ENCODE results near the gene FAM89A.

DNA sequence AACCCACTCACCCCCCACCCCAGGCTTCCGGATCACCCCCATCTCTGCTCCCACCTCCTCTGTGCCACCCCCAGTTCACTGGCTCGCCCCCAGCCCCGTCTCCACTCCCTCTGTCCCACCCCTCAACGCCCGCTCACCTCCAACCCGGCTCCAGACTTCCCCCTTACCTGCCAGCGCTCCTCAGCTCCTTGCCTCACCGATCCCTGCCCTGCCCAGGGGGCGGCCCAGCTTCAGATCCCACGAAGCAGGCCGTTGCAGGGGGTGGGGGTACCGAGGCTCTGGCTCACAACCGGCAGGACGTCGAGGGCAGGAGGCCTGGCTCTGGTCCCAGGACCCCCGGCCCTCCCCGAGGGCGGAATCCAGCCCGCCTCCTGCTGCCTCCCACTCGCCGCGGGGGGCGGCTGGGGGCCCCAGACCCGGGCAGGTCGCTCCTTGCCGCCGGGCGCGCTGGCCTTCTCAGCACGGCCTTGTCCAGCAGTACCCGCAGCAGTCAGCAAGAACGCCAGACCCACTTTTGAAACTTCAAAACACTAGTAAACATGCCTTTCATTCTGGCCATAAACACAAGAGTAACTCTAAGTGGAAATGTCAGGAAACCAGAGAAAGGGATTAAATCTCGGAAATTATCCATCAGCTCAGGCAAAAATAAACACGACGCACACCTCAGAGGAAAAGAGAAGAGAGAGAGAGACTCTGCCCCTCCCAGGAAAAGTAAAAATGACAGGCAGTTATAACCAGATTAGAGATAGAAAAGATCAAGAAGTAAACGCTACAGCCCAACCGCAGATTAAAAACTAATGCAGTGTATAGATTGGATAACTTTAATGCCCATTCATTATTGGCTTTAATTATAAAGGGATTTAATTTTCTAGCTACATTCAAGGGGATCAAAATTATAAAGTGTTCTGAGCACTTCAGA lies 1.0 kb upstream of the FAM89A start:
- TF ChIP-seq, protein P1, sequence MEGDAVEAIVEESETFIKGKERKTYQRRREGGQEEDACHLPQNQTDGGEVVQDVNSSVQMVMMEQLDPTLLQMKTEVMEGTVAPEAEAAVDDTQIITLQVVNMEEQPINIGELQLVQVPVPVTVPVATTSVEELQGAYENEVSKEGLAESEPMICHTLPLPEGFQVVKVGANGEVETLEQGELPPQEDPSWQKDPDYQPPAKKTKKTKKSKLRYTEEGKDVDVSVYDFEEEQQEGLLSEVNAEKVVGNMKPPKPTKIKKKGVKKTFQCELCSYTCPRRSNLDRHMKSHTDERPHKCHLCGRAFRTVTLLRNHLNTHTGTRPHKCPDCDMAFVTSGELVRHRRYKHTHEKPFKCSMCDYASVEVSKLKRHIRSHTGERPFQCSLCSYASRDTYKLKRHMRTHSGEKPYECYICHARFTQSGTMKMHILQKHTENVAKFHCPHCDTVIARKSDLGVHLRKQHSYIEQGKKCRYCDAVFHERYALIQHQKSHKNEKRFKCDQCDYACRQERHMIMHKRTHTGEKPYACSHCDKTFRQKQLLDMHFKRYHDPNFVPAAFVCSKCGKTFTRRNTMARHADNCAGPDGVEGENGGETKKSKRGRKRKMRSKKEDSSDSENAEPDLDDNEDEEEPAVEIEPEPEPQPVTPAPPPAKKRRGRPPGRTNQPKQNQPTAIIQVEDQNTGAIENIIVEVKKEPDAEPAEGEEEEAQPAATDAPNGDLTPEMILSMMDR (IDR thresholded peaks at IDR 0.05 in 2 of 3, conservative IDR thresholded peaks at IDR 0.05 in 1 of 3; ENCODE audit: borderline replicate concordance in 1 of 3, insufficient read depth in 1 of 3, low read depth in 2 of 3, low read length in 2 of 3): no peak
- no peak for TF ChIP-seq POLR2A (IDR thresholded peaks at IDR 0.05; ENCODE audit: borderline replicate concordance, extremely low read depth, insufficient read depth, insufficient read length)
- TF ChIP-seq, protein P2, sequence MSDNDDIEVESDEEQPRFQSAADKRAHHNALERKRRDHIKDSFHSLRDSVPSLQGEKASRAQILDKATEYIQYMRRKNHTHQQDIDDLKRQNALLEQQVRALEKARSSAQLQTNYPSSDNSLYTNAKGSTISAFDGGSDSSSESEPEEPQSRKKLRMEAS (IDR thresholded peaks at IDR 0.05): no peak

All from HCT116 (cell line).